BLaER1 (cell line): ENCODE results near the gene HBS1L.

ENCODE experiments used
- H3K27ac ChIP-seq: shearing (Covaris generic); formaldehyde crosslinking; 2 replicates; pipeline ENCODE4 v1.8.1; 2022
- H3K27me3 ChIP-seq: shearing (Covaris generic); formaldehyde crosslinking; 2 replicates; pipeline ENCODE4 v1.8.1; 2022
- H3K36me3 ChIP-seq: shearing (Covaris generic); formaldehyde crosslinking; 2 replicates; pipeline ENCODE4 v1.8.1; 2022
- H3K4me1 ChIP-seq: shearing (Covaris generic); formaldehyde crosslinking; 2 replicates; pipeline ENCODE4 v1.8.1; 2022
- H3K4me2 ChIP-seq: shearing (Covaris generic); formaldehyde crosslinking; 2 replicates; pipeline ENCODE4 v1.8.1; 2022
- H3K4me3 ChIP-seq: shearing (Covaris generic); formaldehyde crosslinking; 2 replicates; pipeline ENCODE4 v1.8.1; 2022
- H3K9ac ChIP-seq: shearing (Covaris generic); formaldehyde crosslinking; 2 replicates; pipeline ENCODE4 v1.8.1; 2022
- H3K9me3 ChIP-seq: shearing (Covaris generic); formaldehyde crosslinking; 2 replicates; pipeline ENCODE4 v1.8.1; 2022
- H4K20me1 ChIP-seq: shearing (Covaris generic); formaldehyde crosslinking; 2 replicates; pipeline ENCODE4 v1.8.1; 2022
- Cebpa-rat ChIP-seq: shearing (Covaris generic); IDR thresholded peaks from 2 replicates; pipeline ENCODE4 v1.8.1; 2022

Gene HBS1L

DNA sequence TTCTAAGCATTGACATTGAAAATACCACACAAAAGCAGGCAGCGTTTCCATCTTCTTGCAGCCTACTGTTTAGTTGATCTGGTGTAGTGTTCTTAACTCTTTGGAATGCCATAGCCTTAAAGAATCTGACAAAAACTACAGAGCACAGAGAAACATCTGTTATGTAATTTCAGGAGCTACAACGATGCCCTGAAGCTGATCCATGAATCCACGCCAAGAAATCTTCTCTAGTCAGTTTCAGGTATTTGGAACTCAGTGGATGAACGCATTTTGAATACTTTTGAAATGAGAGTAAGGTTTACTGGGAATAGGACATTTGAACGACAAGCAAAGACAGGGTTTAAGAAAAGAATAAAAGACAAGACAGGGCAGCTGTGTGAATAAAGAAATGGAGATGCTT lies 122.5 kb downstream of the HBS1L start:
- TF ChIP-seq Cebpa-rat = no peak
- Histone ChIP-seq H3K4me3 (no peak overlapping the region), H3K27ac (no peak overlapping the region), H3K4me2 (no peak overlapping the region), H3K4me1 (no peaks in the 10 kb centered on the region), H3K36me3 (no peaks in the 10 kb centered on the region; the same call in 1 of the 2 replicates), H3K9ac (no peak overlapping the region), H3K27me3 (no peaks in the 10 kb centered on the region), H4K20me1 (no peaks in the 10 kb centered on the region), H3K9me3 (no peaks in the 10 kb centered on the region)

DNA sequence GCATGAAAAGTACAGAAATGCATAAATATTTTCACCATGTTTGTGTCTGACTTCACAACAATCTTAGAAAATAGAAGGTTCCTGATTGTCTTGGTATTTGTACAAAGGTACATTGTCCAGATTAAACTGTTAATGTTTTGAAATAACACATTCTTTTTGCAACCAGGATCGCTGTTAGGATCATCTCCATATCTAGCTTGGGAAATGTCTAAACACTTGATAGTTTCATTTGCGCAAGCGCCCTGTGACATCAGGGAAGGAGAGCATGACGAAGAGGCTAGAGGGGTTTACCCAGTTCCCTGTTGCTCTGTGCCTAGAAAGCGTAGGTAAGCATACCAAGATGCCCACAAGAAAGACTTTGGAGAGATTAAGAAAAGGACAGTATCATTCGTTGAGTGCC lies 124.2 kb downstream of the HBS1L start:
- no peak overlapping the region for H3K4me3 ChIP-seq
- H3K9ac ChIP-seq = no peak overlapping the region
- no peaks in the 10 kb centered on the region for H3K4me1 ChIP-seq
- H3K36me3 ChIP-seq = no peaks in the 10 kb centered on the region; the same call in 1 of the 2 replicates
- TF ChIP-seq Cebpa-rat = no peak
- no peaks in the 10 kb centered on the region for H4K20me1 ChIP-seq
- H3K9me3 ChIP-seq = no peaks in the 10 kb centered on the region
- H3K27me3 ChIP-seq = no peaks in the 10 kb centered on the region
- H3K27ac ChIP-seq = no peak overlapping the region
- no peak overlapping the region for H3K4me2 ChIP-seq

DNA sequence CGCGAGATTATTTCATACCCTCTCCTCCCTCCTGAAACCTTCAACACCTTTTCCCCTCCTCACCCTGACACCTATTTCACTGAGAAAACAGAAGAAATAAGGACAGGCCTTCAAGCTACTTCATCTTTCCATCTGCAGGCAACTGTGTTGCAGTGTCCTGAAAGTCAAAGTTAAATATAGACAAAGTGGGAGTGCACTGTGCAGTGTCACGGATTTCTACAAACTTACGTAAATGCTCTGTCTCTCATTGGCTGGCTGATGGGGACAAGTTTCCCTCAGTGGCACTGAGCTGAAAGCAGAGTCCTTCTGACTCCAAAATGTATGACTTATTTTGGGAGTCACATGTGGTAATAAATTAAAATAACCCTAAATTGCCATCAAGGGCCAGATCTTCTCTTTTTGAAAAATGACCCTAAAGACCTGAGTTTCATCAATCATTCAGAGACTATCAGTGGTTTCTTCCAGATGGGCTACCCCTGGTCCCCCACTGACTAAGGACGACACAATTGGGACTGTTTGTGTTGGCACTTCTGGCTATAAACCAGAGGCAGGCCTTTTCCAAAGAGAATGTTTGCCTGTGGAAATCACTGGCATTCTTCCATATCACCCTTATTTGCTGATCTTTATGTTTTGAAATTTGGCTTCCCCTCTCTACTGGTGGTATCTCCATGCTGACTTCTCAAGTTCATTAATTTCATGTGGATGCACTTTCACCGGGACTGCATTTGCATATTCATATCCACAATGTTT lies 126.3 kb downstream of the HBS1L start:
- no peak overlapping the region for H3K27ac ChIP-seq
- H3K27me3 ChIP-seq = no peaks in the 10 kb centered on the region
- H4K20me1 ChIP-seq = no peaks in the 10 kb centered on the region
- no peak for TF ChIP-seq Cebpa-rat
- H3K36me3 ChIP-seq = no peaks in the 10 kb centered on the region; the same call in 1 of the 2 replicates
- H3K9ac ChIP-seq = no peak overlapping the region
- no peak overlapping the region for H3K4me2 ChIP-seq
- H3K4me3 ChIP-seq = no peak overlapping the region
- no peaks in the 10 kb centered on the region for H3K4me1 ChIP-seq
- no peaks in the 10 kb centered on the region for H3K9me3 ChIP-seq

- Histone ChIP-seq H4K20me1 (no peaks in the 10 kb centered on the region), H3K4me3 (no peak overlapping the region), H3K4me2 (no peak overlapping the region), H3K4me1 (no peaks in the 10 kb centered on the region), H3K27me3 (no peaks in the 10 kb centered on the region), H3K36me3 (no peaks in the 10 kb centered on the region), H3K9ac (no peak overlapping the region), H3K27ac (no peak overlapping the region), H3K9me3 (no peaks in the 10 kb centered on the region)
- no peak for TF ChIP-seq Cebpa-rat
Measured at GRCh38 chr6:134925800-134926199, 128.8 kb downstream of the HBS1L start.

GRCh38 chr6:134921721-134922261 lies 132.8 kb downstream of the HBS1L start:
- Histone ChIP-seq H3K9ac (no peak overlapping the region), H3K4me1 (no peaks in the 10 kb centered on the region), H3K27ac (no peak overlapping the region), H3K36me3 (no peaks in the 10 kb centered on the region; the same call in 1 of the 2 replicates), H3K4me3 (no peak overlapping the region), H4K20me1 (no peaks in the 10 kb centered on the region), H3K27me3 (no peaks in the 10 kb centered on the region), H3K9me3 (no peaks in the 10 kb centered on the region), H3K4me2 (no peak overlapping the region)
- no peak for TF ChIP-seq Cebpa-rat

- no peaks in the 10 kb centered on the region for H3K9me3 ChIP-seq
- no peak overlapping the region for H3K9ac ChIP-seq
- no peak overlapping the region for H3K4me2 ChIP-seq
- TF ChIP-seq Cebpa-rat = no peak
- no peaks in the 10 kb centered on the region for H4K20me1 ChIP-seq
- no peaks in the 10 kb centered on the region for H3K4me1 ChIP-seq
- H3K27ac ChIP-seq = no peak overlapping the region
- no peaks in the 10 kb centered on the region for H3K27me3 ChIP-seq
- no peaks in the 10 kb centered on the region; the same call in 1 of the 2 replicates for H3K36me3 ChIP-seq
- H3K4me3 ChIP-seq = no peak overlapping the region
Measured at GRCh38 chr6:134921276-134921675, 133.3 kb downstream of the HBS1L start.

- Histone ChIP-seq H3K4me1 (no peaks in the 10 kb centered on the region), H3K9me3 (no peaks in the 10 kb centered on the region), H3K4me3 (no peak overlapping the region), H3K36me3 (no peaks in the 10 kb centered on the region; the same call in 1 of the 2 replicates), H3K27ac (no peak overlapping the region), H3K4me2 (no peak overlapping the region), H3K27me3 (no peaks in the 10 kb centered on the region), H4K20me1 (no peaks in the 10 kb centered on the region), H3K9ac (no peak overlapping the region)
- no peak for TF ChIP-seq Cebpa-rat
Measured at GRCh38 chr6:134920422-134920821, 134.2 kb downstream of the HBS1L start.

GRCh38 chr6:134918418-134918961 lies 136.1 kb downstream of the HBS1L start:
- H3K27me3 ChIP-seq = no peaks in the 10 kb centered on the region
- no peak overlapping the region for H3K4me2 ChIP-seq
- no peaks in the 10 kb centered on the region for H3K4me1 ChIP-seq
- no peaks in the 10 kb centered on the region for H4K20me1 ChIP-seq
- no peaks in the 10 kb centered on the region; the same call in 1 of the 2 replicates for H3K36me3 ChIP-seq
- H3K9ac ChIP-seq = no peak overlapping the region
- H3K27ac ChIP-seq = no peak overlapping the region
- no peaks in the 10 kb centered on the region for H3K9me3 ChIP-seq
- H3K4me3 ChIP-seq = no peak overlapping the region
- TF ChIP-seq Cebpa-rat = no peak

- Histone ChIP-seq H3K36me3 (no peaks in the 10 kb centered on the region), H4K20me1 (no peaks in the 10 kb centered on the region), H3K4me1 (no peaks in the 10 kb centered on the region), H3K4me3 (no peak overlapping the region), H3K27ac (no peak overlapping the region), H3K4me2 (no peak overlapping the region), H3K9me3 (0 out of 2 replicates have a peak, but pooled peaks cover 2% of the 10 kb centered on the region), H3K27me3 (no peaks in the 10 kb centered on the region), H3K9ac (no peak overlapping the region)
- no peak for TF ChIP-seq Cebpa-rat
Measured at GRCh38 chr6:134911547-134911946, 143.1 kb downstream of the HBS1L start.

GRCh38 chr6:134910593-134910935 lies 144.1 kb downstream of the HBS1L start:
- Histone ChIP-seq H3K4me2 (no peak overlapping the region), H3K27me3 (no peaks in the 10 kb centered on the region), H3K36me3 (no peaks in the 10 kb centered on the region), H4K20me1 (no peaks in the 10 kb centered on the region), H3K4me1 (no peaks in the 10 kb centered on the region), H3K9ac (no peak overlapping the region), H3K9me3 (peaks cover 6% of the 10 kb centered on the region), H3K4me3 (no peak overlapping the region), H3K27ac (no peak overlapping the region)
- TF ChIP-seq Cebpa-rat = no peak
